Measurements from ENCODE around the gene NR2F1. TPM values are rescaled to one million over a fixed set of nuclear protein-coding genes. Genes with fewer than 3 reads are reported as not detected.

Gene NR2F1
- total RNA-seq, 1 experiment from 2014 or later: not detected

- Mint-ChIP-seq H3K4me1 (peaks cover 14 to 43% of the 10 kb centered on the region in 2 experiments), H3K4me3 (no peak overlapping the region), H3K27me3 (ENCODE audit: low read depth) (peaks cover 28% of the 10 kb centered on the region), H3K9me3 (peaks cover 2 to 21% of the 10 kb centered on the region in 2 experiments; a peak in 3 of 5 replicates), H3K36me3 (ENCODE audit: insufficient read depth in 1 of 3, low read depth in 3 of 3) (peaks cover 0 to 2% (median 0%) of the 10 kb centered on the region in 3 experiments; a peak in 2 of 7 replicates), H3K27ac (no peak overlapping the region)
- H3K9me3 ChIP-seq (ENCODE audit: control insufficient read depth, low read depth, low read length): no peaks in the 10 kb centered on the region
- WGBS (ENCODE audit: extremely low coverage, insufficient read length, low lambda C conversion rate): no CpG with 5 or more reads among the region's 3 CpGs
- no peak overlapping the region for H4K91ac ChIP-seq (ENCODE audit: insufficient read length, low read depth, low read length)
- H3K14ac ChIP-seq (ENCODE audit: insufficient read depth, low read length): no peak overlapping the region
- H3K18ac ChIP-seq (ENCODE audit: insufficient read length, low read depth, low read length): no peak overlapping the region
- H3K79me2 ChIP-seq (ENCODE audit: insufficient read depth, low read length): no peaks in the 10 kb centered on the region
- H3K4me1 ChIP-seq (ENCODE audit: insufficient read depth, low read length): peaks cover 2% of the 10 kb centered on the region; the same call in 1 of the 2 replicates
- no peak overlapping the region for H3K56ac ChIP-seq (ENCODE audit: insufficient read length, low read depth, low read length)
- no peak for DNase-seq
- no peak overlapping the region for H3K4ac ChIP-seq (ENCODE audit: low read depth, low read length)
- H2BK120ac ChIP-seq (ENCODE audit: low read depth, low read length, poor library complexity, severe bottlenecking): no peak overlapping the region
- H3K27me3 ChIP-seq (ENCODE audit: insufficient read depth, low read length): peaks cover 96% of the 10 kb centered on the region
- no peak overlapping the region for H4K5ac ChIP-seq (ENCODE audit: insufficient read length, low read depth, low read length)
- H3K4me2 ChIP-seq (ENCODE audit: insufficient read depth, insufficient read length, low read length): no peak overlapping the region
- H4K20me1 ChIP-seq (ENCODE audit: control insufficient read depth, insufficient read depth, insufficient read length): no peaks in the 10 kb centered on the region
- TF ChIP-seq, protein P1, sequence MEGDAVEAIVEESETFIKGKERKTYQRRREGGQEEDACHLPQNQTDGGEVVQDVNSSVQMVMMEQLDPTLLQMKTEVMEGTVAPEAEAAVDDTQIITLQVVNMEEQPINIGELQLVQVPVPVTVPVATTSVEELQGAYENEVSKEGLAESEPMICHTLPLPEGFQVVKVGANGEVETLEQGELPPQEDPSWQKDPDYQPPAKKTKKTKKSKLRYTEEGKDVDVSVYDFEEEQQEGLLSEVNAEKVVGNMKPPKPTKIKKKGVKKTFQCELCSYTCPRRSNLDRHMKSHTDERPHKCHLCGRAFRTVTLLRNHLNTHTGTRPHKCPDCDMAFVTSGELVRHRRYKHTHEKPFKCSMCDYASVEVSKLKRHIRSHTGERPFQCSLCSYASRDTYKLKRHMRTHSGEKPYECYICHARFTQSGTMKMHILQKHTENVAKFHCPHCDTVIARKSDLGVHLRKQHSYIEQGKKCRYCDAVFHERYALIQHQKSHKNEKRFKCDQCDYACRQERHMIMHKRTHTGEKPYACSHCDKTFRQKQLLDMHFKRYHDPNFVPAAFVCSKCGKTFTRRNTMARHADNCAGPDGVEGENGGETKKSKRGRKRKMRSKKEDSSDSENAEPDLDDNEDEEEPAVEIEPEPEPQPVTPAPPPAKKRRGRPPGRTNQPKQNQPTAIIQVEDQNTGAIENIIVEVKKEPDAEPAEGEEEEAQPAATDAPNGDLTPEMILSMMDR (conservative IDR thresholded peaks at IDR 0.05): no peak
- H2BK15ac ChIP-seq (ENCODE audit: low read depth, low read length): no peak overlapping the region
- no peaks in the 10 kb centered on the region for H3K79me1 ChIP-seq (ENCODE audit: insufficient read depth, low read depth, low read length, poor library complexity, severe bottlenecking)
- no peak overlapping the region for H4K8ac ChIP-seq (replicated peaks; ENCODE audit: insufficient read length, low read depth, low read length)
- H3K23me2 ChIP-seq (ENCODE audit: insufficient read length, low read depth, low read length, poor library complexity, severe bottlenecking): peaks cover 2% of the 10 kb centered on the region
- H2BK5ac ChIP-seq (ENCODE audit: insufficient read length, low read length): no peak overlapping the region
- no peak overlapping the region for H3K23ac ChIP-seq (ENCODE audit: insufficient read length, low read depth, low read length)
- H2AK5ac ChIP-seq (ENCODE audit: insufficient read length, low read length): no peak overlapping the region
- H2BK12ac ChIP-seq (ENCODE audit: insufficient read length, low read depth, low read length): no peak overlapping the region
- no peak overlapping the region for H3K9ac ChIP-seq (ENCODE audit: extremely low read depth, insufficient read length, low read length)
- H2BK20ac ChIP-seq (ENCODE audit: low read depth, low read length, poor library complexity, severe bottlenecking): no peak overlapping the region
- H3K27ac ChIP-seq (ENCODE audit: insufficient read length, low read depth, low read length): no peak overlapping the region
- H3T11ph ChIP-seq (ENCODE audit: low read length): no peak overlapping the region
- no peak overlapping the region for H2AFZ ChIP-seq (ENCODE audit: low read length)
These were observed 7.5 kb downstream of the NR2F1 start for GRCh38 chr5:93590493-93590892.
